Germinal center (tissue), 1 donor: Measurements from ENCODE around the gene RALGDS.

Source experiments
- DNase-seq: peaks from one replicate; pipeline ENCODE4 v3.0.0; 2012; ENCODE audit warnings: mixed read lengths, low spot score

The RALGDS gene

DNA sequence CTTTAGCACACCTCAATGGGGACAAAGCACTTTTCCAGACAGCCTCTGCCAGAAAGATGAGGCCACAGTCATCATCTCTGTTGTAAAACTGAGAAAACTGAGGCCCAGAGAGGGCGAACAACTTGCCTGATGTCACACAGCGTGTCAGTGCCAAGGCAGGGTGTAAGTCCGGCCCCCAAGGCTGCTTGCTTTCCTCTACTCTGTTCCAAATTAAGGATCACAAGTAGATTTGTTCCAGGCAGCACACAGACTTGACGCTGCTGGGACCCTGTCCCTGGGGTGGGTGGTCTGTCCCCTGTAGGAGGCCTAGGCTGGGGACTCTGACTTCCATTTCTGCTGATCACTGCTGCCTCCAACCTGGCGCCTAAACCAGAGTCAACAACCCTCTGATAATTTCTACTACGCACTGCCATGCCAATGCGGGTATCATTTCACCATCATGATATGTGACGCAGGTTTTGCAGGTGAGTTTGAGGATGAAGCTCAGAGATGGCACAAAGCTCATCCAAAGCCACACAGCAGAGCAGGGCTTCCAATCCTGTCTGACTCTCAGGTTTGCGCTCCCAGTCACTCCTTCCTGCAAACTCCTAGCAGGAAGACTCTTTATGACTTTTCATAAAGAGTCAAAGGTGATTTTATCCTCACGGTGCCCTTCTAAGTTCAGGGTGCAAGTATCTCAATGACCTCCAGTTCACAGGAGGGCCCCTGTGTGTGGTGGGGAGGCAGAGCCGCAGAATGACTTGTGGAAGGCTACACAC lies 13.5 kb upstream of the RALGDS start:
- no peak for DNase-seq

DNA sequence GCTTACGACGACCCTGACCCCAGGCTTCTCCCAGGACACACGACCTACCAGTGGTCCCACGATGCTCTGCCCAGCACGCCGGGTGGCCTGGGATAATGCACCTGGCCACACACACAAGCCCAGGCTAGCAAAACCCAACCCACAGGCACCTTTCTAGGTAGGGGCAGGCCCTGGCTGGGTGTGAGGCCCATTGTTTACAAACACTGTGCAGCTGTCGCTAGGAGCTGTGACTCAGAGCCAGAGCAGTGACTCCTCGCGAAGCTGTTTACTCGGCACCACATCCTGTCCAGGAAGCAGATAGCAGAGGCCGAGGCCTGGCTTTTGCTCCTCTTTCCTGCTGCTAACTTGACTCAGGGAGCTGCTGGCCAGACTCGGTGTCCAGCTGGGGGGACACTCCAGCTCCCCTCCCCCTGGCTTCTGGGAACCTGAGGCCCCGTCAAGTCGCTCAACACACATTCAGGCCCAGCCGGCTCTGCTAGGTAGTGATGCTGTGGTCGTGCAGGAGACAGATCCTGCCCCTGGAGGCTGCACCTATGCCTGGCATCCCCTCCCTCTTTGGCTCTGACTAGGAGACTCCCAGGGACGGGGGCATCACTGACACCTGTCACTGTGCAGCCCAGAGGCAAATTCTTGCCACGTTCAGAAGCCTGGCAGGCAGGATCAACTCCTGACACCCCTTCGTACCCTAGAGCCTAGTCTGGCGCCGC lies 12.8 kb upstream of the RALGDS start:
- DNase-seq, result peak; percentile 82

GRCh38 chr9:133132174-133132573 lies 11.1 kb upstream of the RALGDS start:
- DNase-seq, result no peak

DNA sequence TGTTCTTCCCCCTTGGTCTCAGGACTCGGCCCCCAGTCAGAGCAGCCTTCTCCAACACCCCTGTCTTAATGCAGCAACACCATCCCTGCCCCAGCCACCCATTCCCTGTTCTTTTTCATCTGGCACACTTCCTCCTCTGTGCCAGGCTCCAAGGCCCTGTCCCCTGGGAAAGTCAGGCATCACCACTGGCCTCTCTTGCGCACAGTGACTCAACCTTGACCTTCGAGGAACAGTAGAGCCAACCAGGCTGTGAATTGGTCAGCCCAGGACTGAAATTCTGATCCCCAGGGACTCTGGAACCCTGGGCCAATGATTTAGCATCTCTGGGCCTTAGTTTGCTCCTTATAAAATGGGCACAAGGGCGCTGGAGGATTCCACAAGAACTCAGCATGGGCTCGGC lies 10.5 kb upstream of the RALGDS start:
- DNase-seq, result no peak

- DNase-seq, result peak; percentile 73
These were observed 9.7 kb upstream of the RALGDS start for GRCh38 chr9:133130685-133131244.

GRCh38 chr9:133129001-133129795 lies 8.2 kb upstream of the RALGDS start:
- DNase-seq, result no peak

- no peak for DNase-seq
These were observed 7.1 kb upstream of the RALGDS start for GRCh38 chr9:133128152-133128551.

- DNase-seq, result no peak
These were observed 6.4 kb upstream of the RALGDS start for GRCh38 chr9:133127340-133127981.

DNA sequence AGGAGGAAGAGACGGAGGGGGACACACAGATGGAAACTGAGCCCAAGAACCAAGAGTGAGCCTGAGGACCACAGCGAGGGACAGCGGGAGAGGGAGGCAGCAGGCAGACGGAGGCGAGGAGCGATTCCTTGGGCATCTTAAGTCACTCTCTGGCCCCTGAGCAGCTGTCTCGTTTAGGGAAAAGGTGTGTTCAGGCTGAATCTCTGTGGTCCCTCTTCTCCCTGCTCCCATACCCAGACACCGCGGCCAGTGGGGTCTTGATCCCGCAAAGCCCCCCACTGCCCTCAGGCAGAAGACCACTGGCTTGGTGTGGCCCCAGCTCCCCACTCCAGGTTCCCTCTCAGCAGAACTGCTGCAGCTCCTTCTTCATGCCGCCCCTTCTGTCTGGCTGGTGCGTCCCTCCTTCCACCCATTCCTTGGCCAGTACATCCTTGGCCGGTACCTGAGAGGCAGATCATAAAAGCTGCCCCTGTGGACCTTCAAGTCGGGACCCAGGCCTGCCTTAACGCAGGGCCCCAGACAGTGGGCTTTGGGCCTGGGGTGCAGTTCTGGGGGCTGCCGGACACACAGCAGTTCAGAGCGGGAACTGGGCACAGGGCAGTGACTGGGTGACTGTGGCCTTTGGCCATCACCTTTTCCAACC lies 5.8 kb upstream of the RALGDS start:
- DNase-seq, result no peak

DNA sequence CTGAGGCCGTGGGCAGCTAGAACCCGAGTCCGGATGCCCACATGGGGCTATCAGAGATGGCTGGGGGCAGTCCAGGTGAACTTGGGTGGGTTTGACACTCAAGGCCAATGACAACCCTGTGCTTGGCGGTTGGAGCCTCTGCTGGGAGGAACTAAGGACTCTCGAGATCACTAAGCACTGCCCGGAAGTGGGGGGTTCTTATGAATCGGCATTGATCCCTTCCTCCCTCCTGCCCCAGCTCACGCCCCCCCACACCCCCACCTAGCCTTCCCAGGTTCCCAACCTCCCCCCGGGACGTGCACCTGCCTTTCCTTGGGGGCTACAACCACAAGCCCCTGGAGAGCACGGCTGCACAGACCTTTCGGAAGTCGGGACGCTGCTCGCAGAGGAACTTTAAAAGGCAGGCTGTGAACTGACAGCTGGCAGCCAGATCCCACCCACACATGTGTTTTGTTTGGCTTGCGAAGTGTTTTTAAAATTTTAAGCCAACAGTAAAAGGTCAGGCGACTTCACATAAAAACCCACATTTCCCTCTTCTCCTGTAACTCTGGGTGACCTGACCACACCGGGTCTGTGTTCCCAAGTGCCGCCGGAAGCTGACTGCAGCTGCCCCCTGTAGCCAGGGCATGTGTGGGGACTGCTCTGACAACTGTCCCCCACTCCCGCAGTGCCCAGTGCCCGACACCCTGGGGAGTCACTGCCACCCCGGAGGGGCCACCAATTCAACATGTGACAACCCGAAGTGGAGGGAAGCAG lies 5.1 kb upstream of the RALGDS start:
- DNase-seq, result peak; percentile 66

DNA sequence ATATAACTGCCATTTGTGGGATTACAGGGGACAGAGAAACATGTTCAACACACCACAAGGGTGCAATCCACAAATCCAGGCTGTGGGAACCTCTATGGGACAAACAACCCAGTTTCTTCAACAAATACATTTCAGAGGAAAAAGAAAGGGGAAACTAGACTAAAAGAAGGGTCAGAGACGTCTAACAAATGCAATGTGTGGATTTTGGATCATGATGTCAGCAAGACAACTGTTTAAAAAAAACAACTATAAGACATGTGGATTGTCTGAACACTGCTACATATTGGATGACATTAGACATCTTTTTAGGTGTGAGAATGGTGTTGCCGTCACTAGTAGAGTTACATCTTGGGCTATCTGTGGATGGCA lies 3.9 kb upstream of the RALGDS start:
- DNase-seq, result no peak

DNA sequence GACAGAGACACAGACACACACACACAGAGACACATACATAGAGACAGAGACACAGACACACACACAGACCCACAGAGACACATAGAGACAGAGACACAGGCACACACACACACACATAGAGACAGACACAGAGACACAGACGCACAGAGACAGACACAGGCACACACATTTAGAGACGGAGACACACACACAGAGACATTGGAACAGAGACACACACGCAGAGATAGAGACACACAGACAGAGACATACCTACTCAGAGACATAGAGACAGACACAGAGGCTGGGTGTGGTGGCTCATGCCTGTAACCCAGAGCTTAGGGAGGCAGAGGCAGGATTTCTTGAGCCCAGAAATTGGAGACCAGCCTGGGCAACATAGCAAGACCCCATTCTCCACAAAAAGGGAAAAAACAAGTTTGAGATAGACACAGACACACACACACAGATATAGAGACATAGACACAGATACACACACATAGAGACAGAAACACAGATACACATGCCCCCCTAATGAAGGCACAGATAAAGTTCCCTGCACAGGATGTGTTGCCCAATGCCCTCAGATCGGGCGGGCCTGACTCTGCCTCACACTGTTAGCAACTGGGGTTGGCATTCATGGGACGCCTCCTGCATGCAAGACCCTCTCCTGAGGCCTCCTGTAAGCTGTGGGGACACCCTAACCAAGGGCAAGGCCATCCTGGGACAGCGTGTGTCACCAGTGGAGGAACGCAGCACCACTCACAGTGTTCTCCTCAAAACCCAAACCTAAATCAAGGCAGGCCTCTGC lies 3.3 kb upstream of the RALGDS start:
- no peak for DNase-seq

GRCh38 chr9:133122935-133123611 lies 2.0 kb upstream of the RALGDS start:
- DNase-seq, result no peak

DNA sequence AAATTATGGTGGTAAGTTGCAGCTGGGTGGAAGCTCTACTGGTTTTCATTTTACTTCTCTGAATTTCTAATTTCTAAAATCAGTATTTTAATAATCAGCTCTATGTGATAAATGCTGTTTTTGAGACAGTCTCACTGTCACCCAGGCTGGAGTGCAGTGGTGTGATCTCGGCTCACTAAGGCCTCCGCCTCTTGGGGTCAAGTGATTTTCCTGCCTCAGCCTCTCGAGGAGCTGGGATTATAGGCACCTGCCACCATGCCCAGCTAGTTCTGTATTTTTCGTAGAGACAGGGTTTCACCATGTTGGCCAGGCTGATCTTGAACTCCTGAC lies 1.5 kb upstream of the RALGDS start:
- DNase-seq, result no peak

GRCh38 chr9:133121915-133122550 lies 993 bp upstream of the RALGDS start:
- no peak for DNase-seq

GRCh38 chr9:133120501-133121197 lies 391 bp downstream of the RALGDS start:
- no peak for DNase-seq

DNA sequence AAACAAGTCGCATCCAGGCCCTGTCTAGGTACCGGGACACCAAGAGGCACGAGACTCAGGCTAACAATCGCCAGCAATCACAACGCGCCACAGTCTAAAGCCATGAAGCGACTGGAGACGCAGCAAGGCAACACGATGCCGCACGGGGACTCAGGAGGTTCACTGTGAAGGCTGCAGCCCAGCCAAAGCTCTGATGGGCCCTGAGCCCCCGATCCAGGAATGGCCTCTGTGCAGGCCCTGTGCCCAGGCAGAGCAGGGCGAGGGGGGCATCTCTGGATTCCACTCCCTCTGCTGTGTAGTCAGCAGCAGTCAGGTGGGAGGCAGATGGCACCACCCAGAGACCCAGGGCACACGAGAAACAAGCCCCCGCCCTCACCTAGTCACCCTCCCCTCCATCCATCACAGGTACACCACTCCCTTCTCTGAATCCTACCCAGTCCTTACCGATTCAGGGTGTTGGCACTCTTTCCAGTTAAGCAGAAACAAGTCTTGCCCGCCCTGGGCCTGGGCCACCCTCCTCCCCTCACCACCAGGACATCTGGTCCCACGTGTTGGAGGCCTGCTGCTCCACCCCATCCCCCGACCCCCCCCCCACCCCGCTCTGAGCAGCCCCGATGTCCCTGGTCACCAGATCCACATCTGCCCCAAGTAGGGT lies 1.1 kb downstream of the RALGDS start:
- DNase-seq, result no peak
